AG04450 (cell line): ENCODE data around the gene FPR1. TPM values are rescaled to one million over a fixed set of nuclear protein-coding genes. Genes with fewer than 3 reads are reported as not detected.

Experiments used
- CTCF ChIA-PET: fragments of 300-600, 350-600 bp; formaldehyde crosslinking; extraction: SDS; loops from one replicate; lab custom pipeline; 2022; ENCODE audit warnings: antibody characterized with exemption, inconsistent platforms; lab: Charles Lee
- POLR2A ChIA-PET: fragments of 350-600 bp; formaldehyde crosslinking; extraction: SDS; loops from one replicate; lab custom pipeline; 2021; ENCODE audit warnings: antibody characterized with exemption, inconsistent platforms; lab: Yijun Ruan, JAX
- DNase-seq: peaks from one replicate; pipeline ENCODE4 v3.0.0-alpha.2; 2011; ENCODE audit warnings: low read depth, low spot score
- H3K27ac ChIP-seq: one replicate; pipeline ENCODE4 v1.5.1; 2012; ENCODE audit warnings: low read depth, low read length, control low read depth
- H3K27me3 ChIP-seq: one replicate; pipeline ENCODE4 v1.6.0; 2012; ENCODE audit warnings: low read length; ENCODE audit not compliant: control insufficient read depth, insufficient read depth
- H3K4me3 ChIP-seq: 2 replicates; pipeline ENCODE4 v1.5.1; 2011; ENCODE audit warnings: mild to moderate bottlenecking, low read depth, low read length, control low read depth
- H3K9me3 ChIP-seq: 2 replicates; pipeline ENCODE4 v1.5.1; 2012; ENCODE audit warnings: low read length; ENCODE audit not compliant: control insufficient read depth, insufficient read depth
- CTCF ChIP-seq: IDR thresholded peaks from 2 replicates; pipeline ENCODE4 v1.5.1; 2011; ENCODE audit warnings: low read depth, low read length, control low read depth, inconsistent platforms
- polyA plus RNA-seq: library from polyadenylated mRNA; depleted of rRNA; stranded (reverse); fragments of >200 nt; gene quantifications from 2 replicates; pipeline ENCODE4 v1.2.3, GENCODE V29; 2011

The FPR1 gene
- polyA plus RNA-seq, 1 experiment: not detected

- Histone ChIP-seq H3K9me3 (peaks cover 12% of the 10 kb centered on the region), H3K27me3 (no peaks in the 10 kb centered on the region), H3K27ac (no peak overlapping the region), H3K4me3 (no peak overlapping the region)
- ChIA-PET CTCF (no interaction called here), POLR2A (no interaction called here)
- TF ChIP-seq CTCF: no peak
- DNase-seq: no peak
Observed at GRCh38 chr19:51798062-51798461, 46.4 kb upstream of the FPR1 start.

DNA sequence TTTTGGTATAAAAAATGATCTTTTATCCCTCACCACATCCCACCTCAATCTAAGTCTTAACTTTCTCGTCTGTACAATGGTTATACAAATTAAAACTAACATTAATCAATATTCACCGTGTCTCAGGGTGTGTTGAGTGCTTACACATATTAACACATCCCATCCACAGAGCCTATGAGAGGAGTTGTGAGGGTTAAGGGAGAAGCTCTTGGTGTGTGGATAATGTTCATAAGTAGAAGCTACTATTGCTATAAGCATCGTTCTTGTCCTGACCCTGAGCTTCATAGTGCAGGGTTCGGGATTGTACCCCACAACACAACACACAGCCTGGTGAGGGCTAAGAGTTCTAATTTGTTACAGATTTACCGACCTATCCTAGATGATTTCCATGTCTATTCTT is 45.8 kb upstream of the FPR1 start:
- no peak overlapping the region for H3K27ac ChIP-seq
- CTCF ChIA-PET: no interaction called here

DNA sequence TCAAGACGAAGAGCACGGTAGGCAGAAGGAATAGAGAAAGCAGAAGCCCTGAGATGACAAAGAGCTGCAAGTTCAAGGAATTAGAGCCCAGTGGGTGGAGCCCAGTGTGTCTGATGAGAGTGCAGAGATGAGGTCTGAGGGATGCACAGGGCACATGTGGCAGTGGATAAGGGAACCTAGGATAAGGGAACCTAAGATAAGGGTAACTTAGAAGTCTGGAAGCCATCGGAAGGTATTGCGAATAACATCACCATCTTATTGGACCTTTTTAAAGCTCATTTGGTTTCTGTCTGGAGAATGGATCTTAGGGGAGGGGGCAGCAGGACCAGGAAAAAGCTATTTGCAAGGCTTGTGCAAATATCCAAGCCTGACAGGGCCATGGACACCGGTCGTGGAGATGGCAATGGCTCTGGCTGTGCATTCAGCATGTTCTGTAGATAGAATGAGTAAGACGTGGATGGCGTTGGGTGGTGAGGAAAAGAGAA is 44.6 kb upstream of the FPR1 start:
- CTCF ChIA-PET: interaction anchor here (1.5 kb wide), 1 partner anchor 19 kb away, joined by 7 read pairs; no protein-coding TSS in a partner anchor

More for the DNA sequence above, 45.8 kb upstream of the FPR1 start:
- TF ChIP-seq CTCF: no peak
- no peaks in the 10 kb centered on the region for H3K27me3 ChIP-seq
- no peak overlapping the region for H3K4me3 ChIP-seq
- POLR2A ChIA-PET: no interaction called here
- no peak for DNase-seq
- H3K9me3 ChIP-seq: peaks cover 12% of the 10 kb centered on the region

GRCh38 chr19:51794885-51795490 is 43.3 kb upstream of the FPR1 start, which contains the start of gene FPR3:
TSS of gene FPR3 (plus strand) at chr19:51795157. CDS start at chr19:51823749, 28,592 bp downstream.
- TF ChIP-seq CTCF: no peak
- ChIA-PET CTCF (no interaction called here), POLR2A (no interaction called here)
- no peak within 1 kb of the TSS for H3K27ac ChIP-seq
- DNase-seq: no peak
- no peak within 1 kb of the TSS for H3K4me3 ChIP-seq
- H3K9me3 ChIP-seq: peaks cover 7% of the 10 kb centered on the region
- H3K27me3 ChIP-seq: no peaks in the 10 kb centered on the region

More for the DNA sequence above, 44.6 kb upstream of the FPR1 start:
- DNase-seq: no peak
- TF ChIP-seq CTCF: no peak
- H3K27ac ChIP-seq: no peak overlapping the region
- no peaks in the 10 kb centered on the region for H3K27me3 ChIP-seq
- H3K9me3 ChIP-seq: peaks cover 9% of the 10 kb centered on the region
- POLR2A ChIA-PET: no interaction called here
- no peak overlapping the region for H3K4me3 ChIP-seq

DNA sequence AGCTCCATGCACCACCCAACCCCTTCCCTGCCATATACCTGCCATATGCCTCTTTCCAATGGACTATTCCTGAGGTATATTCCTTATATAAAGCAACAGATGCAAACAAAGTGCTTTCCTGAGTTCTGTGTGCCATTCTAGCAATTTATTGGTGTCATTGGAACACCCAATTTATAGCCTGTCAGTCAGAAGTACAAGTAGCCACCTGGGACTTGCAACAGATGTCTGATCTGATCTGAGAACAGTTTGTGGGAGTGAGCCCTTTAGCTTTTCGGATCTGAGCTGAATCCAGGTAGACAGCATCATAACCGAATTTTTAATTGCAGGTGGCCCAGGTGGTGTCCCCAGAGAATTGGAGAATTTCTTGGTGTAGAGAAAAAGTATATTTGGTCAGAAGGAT is 42.3 kb upstream of the FPR1 start:
- ChIA-PET CTCF (no interaction called here), POLR2A (no interaction called here)
- DNase-seq: no peak
- no peak overlapping the region for H3K4me3 ChIP-seq
- no peaks in the 10 kb centered on the region for H3K27me3 ChIP-seq
- H3K9me3 ChIP-seq: peaks cover 4% of the 10 kb centered on the region
- TF ChIP-seq CTCF: no peak
- H3K27ac ChIP-seq: no peak overlapping the region
